Stimulated activated CD4-positive, alpha-beta T cell treated with anti-CD3 and anti-CD28 coated beads, Interleukin-1b, Interleukin-23, amount 100 ng/mL, for 48 hours (primary cell): Measurements from ENCODE around the gene ARHGAP45.
A peak's percentile ranks its signal among the peaks of the same experiment; 100 is the strongest.
"Not testable (repeated sequence)": the region's sequence is repeated elsewhere in the genome, so short reads cannot be mapped to it uniquely, and the experiment has no call there.

Experiments
- DNase-seq: peaks from one replicate; pipeline ENCODE4 v3.0.0-alpha.2; 2020

Gene ARHGAP45

DNA sequence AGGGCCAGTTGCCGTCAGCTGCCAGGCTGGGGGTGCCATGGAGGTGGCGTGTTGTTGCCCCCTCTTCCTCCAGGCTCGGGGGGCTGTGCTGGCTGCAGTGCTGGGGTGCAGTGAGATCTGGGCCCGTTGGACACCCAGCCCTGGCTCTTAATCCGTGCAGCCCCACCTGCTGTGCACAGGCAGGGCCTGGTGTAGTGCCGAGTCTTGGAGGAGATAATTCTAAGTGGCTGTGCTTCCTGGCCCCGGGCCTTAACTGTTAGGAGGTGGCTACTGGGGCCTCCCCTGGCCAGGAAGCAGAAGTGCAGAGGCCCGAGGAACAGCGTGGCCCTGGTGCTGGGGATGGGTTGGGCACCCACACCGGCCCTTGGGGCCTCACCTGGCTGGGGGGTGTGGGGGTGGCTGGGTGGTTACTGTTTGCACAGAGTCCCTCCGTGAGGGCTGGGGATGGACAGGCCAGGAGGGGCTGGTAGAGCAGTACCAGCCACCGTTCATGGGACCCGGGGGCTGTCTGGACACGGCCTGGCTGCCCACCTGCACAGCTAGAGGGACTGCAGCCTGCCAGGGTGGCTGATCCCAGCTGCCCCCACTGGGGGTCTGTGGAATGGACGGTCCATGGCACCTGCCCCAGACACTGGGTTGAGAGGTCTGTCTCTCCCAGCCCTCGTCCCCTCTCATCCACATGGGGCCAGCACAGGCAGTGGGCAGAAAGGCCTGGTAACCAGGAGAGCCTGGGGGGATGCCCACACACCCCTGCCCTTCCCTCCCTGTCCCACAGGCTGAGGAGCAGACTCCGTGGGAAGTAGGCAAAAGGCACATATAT, 40.1 kb downstream of the ARHGAP45 start:
- DNase-seq, result no peak

DNA sequence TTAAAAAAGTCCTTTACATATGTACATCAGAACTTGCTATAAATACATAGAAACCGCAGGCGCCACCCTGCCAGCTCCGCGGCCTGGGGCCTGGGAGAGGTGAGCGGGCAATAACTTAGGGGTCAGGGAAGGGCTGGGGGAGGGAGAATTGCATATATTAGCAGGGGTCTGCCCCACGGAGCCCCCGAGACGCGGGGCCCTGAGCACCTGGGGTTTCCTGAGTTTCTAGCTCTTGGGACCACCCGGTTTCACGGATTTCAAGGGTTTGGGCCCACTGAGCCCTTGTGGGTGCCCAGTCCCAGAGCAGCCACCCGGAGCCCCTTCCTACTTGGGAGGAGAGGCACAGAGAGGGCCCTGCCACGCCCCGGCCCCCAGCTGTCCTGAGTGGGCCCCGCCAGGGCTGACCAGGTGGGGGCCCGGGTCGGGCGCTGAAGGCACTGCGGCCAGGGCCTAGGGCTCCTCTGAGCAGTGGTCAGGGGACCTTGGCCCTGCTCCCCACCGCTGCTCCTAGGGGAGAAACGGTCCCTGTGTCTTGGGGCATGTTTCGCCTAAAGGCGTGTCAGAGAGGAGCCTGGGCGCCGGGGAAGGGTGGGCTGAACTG, 40.8 kb downstream of the ARHGAP45 start:
- DNase-seq, result no peak

DNA sequence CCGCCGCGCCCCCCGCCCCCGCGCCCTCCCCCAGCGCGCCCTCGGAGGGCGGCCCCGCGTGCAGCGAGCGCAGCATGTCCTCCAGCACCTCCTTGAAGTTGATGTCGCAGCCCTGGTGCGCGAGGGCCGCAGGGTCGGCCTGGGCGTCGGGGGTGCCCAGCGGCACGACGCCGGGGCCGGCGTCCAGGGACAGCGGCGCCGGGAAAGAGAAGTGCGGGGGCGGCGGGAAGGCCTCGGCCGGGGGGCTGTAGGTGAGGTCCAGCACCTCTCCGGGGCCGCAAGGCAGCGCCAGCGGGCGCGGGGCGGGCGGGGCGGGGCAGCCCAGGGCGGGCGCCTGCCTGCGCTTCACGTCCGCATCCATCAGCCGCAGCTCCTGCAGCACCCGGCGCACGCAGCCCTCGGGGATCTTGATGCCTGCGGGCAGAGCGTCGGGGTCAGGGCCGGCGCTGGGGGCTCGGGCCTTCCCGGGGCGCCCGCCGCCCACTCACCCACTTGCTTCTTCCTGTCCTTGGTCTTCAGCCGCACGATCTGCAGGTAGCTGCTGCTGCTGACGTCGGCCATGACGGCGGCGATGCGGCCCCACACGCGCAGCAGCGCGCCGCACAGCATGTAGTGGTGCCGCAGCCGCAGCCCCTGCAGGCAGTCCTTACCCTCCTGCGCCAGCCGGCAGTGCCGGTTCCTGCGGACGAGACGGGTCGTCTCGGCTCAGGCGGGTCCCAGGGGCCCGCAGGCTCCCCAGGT, 41.5 kb downstream of the ARHGAP45 start:
- no peak for DNase-seq

DNA sequence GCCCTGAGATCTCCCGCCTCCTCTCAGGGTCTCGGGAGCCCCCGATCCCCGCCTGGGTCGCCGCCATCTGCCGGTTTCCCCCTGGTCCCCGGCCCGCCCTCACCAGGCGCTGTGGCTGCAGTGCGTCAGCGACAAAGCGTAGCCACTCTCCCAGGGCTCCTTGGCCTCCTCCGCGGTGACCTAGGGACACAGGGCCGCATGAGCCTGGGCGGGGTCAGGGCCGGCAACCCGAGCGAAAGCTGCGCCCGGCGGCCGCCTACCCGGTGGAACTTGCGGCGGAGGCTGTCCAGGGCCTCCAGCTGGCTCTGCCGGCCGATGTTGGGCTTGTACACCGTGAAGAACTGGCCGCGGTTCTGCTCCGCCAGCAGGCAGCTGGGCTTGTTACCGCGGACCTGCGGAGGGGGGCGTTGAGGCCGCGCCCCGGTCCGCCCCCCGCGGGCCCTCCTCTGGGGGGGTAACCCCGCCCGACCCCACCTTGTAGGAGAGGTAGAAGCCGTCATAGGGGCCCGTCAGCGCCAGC, 42.1 kb downstream of the ARHGAP45 start:
- no peak for DNase-seq

DNA sequence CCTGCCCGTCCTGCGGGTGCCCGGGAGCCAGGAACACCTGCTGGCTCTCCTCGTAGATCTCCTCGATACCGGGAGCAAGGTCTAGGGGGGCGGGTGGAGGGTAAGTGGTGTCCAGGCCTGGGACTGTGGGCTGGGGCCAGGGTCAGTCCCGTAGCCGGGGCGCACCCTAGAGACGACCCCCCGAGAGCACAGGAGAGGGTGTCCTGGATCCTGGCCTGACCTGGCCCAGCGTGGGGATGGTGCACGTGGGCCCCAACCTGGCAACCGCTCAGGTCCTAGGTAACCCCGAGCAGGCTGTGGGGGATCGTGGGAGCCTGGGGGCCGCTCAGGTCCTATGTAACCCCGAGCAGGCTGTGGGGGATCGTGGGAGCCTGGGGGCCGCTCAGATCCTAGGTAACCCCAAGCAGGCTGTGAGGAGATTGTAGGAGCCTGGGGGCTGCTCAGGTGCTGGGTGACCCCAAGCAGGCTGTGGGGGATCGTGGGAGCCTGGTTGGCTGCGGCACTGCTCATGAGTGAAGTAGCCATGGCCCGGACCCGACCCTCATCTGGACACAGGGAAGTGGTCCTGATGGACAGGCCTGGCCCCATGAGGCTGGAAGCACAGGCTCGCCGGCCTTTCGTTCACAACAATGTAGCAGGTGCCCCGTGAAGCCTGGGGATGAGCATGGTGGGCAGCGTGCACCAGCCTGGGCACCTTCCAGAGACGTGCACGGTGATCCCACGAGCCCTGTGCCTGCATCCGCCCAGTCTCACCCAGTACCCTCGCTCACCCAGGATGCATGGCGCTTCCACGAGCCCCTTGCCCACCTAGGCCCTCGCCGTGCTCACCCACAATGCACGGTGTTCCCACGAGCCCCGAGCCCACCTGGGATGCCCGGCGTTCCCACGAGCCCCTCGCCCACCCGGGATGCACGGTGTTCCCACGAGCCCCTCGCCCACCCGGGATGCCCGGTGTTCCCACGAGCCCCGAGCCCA, 43.0 kb downstream of the ARHGAP45 start:
- DNase-seq, result no peak

DNA sequence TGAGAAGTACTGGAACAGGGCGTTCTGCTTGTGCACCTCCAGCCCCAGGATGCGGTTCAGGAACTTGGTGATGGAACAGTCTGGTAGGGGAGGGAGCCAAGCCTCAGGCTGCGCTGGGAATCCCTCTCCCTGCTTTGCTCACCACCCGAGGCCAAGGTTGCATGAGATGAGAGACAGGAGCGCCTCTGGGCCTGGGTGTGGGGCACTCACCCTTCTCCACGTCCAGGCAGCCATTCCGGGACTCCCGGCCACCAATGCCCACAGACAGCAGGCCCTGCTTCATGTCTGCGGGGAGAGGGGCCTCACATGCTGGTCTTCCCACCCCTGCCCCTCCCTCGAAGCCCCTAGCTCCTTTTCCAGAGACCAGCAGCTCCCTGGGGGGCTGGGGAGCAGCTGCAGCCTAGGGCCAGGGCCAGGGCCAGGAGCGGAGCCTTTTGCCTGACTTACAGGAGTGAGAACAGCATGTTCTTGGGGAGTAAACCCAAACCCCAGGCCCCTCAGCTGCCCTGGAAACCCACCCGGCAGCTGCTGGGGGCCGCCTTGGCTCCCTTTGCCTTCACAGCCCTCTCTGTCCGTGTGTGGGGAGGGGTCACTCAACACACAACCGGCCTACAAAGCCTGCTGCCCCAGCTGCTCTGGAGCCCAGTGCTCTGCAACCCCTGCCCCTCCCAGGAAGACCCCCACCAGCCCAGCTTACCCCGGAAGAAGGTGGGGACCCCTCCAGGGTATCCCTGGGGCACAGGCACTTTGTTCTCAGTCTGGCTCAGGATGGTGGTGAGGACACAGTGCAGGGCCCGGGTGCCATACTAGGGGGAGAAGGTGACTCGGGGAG, 44.1 kb downstream of the ARHGAP45 start:
- DNase-seq, result no peak

DNA sequence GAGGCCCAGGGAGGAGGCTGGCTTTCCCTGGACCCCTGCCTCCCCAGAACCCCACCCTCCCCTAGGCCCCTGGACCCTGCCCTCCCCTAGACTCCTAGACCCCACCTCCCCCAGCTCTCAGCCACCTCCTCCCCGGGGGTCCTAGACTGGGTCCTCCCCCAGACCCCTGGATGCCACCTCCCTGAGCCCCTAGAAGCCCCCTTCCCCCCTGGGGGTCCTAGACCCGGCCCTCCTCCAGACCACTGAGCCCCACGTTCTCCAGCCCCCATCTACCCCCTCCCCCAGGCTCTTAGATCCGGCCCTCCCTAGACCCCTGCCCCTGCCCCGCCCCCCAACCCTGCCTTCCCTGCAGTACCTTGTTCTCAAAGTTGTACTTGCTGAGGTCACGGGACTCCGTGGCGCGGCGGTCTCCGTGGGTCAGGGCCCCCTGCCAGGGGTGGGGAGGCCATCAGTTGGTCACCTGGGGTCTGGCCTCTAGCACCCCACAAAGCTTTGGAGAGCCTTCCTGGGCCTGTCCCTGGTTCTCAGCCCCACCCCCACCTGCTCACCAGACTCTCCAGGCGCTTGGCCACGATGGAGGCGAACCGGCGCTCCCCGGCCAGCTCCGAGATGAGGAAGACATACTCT, 44.8 kb downstream of the ARHGAP45 start:
- no peak for DNase-seq

DNA sequence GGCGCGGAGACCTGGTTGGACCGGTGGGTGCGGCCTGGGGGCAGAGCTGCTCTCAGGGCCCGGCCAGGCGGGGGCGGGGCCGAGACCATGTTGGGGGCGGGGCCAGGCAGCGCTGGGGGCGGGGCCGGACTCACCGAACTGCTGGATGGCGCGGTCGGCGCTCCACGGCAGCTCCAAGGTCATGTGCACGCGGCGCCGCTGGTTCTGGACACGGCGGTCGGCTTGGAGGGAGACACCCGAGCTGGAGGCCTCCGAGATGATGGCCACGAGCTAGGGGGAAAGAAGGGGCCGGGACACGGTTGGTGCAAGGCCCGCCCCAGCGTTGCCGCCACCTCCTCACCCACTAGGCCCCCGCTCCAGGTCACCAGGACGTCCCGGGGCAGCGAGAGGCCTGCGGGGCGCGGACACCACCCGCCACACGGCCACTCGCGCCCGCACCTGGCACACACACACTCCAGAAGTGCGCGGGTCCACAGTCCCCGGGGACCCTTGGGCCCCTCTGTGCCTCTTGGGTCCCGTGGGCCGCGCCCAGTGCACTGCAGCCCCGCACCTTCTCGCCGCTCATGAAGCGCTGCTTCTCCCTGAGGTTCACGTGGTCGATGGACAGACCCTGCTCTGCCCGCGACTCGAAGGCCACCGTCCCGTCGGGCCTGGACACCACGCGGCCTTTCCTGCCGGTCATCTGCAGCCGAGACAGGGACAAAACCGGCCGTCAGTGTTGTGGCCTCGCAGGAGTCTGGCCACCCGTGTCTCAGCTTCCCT, 45.5 kb downstream of the ARHGAP45 start:
- DNase-seq, result no peak

DNA sequence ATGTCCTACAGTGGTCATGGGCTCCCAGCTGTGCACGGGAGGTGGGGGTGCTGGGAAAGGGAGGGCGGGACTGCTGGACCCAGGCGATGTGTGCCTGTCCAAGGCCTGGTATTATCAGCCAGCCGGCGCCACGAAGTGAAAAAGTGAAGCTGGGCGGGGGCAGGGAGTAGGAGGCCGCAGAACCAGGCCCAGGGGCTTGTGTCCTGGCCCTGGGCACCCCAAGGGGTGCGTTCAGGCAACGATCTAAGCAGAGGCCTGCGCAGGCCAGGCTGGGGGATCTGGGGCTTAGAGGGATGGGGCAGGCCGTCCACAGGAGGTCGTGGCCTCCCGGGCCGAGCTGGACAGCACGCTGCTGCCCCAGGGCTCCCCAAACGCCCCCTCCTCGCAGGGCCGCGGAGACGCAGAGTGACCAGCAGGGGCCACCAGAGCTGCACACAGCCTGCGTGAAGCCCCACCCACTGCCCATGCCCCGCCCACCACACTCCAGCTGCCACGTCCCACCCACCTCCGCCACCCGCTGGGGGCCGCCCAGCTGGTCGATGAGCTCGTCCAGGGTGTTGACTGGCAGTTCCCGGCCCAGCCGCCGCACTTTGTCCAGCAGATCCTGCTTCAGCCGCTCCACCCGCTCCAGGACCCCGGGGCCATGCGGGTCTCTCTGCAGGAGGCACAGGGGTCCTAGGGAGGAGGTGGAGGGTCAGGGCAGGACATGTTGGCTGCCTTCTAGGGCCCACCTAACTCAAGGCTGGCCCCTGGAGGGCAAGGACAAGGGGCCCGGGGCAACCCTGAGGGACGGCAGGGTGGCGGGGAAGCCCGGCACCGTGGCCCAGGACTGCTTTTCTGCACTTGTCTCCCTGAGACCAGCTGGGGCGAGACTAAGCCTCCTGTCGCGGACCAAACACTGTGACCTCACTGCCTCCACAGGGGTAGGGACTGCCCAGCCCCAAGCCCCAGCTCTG, 46.3 kb downstream of the ARHGAP45 start:
- DNase-seq, result peak; percentile 81

DNA sequence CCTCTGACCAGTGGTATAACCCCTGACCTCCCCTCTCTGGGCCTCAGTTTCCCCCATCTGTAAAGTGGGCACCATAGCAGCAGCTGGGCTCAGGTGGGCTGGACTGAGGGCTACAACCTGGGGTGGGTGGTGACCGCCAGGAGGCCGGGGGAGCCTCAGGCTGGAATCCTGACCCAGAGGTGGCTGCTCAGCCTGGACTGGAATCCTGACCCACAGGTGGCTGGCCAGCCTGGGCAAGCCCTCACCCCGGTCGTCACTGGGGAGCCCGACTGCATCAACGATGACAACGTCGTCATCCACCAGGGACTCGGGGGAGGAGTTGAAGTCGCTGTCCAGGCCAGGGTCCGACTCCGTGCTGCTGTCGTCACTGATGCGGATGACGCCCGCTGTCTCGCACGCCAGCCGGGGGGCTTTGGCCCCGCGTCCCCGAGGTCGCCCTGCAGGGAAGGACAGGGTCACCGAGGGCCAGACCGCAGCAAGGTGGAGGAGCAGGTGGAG, 47.1 kb downstream of the ARHGAP45 start:
- DNase-seq, result no peak

DNA sequence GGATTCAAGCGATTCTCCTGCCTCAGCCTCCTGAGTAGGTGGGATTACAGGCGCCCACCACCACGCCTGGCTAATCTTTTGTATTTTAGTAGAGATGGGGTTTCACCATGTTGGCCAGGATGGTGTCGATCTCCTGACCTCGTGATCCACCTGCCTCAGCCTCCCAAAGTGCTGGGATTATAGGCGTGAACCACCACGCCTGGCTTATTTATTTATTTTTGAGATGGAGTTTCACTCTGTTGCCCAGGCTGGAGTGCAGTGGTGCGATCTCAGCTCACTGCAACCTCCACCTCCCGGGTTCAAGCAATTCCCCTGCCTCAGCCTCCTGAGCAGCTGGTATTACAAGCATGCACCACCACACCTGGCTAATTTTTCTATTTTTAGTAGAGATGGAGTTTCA, 47.8 kb downstream of the ARHGAP45 start:
- not testable (repeated sequence) for DNase-seq

DNA sequence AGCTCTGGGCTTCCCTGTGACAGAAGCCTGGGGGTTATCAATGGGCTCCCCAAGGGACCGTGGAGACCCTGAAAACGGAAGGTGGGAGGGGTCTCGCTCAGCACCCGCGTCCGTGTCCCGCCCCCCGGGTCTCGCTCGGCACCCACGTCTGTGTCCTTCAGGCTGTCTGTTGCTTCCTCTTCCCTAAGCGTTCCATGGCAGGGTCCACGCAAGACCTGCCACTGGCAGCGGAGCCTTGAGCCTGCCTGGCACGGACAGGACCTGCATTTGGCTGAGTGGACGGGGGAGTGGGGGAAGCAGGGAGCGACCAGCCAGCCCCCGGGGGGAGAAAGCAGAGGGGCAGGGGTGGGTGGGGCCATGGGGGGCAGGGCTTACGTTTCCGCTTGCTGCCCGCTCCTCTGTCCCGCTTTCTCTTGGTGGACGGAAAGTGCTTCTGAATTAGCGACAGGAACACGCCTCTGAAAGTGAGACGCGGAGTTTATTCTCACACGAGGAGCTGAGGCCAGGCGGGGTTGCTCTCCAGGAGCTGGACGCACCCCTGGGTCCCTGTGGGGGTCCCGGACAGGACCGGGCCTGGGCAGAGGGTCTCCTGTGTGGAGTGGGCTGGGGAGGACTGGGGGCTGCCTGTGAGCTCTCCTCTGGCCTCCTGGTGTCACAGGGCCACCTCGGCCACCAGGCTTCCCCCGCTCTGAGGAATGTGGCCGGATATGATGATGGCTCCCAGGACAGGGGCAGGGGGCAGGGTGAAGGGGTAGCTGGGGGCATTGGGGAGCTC, 48.9 kb downstream of the ARHGAP45 start:
- DNase-seq, result no peak

DNA sequence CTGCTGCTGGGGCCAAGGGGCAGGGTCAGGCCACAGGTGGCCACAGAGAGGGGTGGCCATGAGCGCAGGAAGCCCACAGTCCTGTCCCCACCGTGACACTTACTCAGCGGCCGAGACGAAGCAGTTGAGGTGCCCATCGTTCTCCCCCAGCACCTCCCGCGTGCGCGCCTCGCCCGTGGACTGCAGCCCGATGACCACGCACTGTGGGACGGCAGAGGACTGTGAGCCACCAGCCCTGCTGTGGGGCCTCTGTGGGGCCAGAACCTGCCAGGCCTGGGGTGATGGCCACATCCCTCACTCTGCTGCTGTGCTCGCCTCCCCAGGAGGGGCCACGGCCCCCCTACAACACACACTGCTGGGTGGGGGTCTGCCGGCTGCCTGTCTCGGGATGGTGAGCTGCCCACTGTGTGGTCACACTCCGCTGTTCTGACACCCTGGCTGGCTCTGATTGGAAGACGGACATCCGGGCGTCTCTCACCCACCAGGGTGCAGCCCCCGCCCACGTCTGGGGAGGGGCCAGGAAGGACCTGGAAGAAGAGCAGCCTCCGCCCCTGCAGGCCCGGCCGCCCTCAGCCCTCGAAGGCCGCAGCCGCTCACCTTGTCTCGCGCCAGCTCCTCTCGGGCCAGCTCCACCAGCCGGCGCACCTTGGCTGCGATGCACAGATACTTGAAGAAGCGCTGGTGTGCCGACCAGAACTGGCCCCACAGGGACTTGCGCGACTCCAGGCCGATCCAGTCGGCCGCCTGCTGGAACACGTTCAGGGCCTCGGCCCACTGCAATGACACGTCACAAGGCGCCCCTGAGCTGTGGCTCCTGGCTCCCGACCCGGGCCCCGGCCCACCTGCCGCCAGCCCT, 50.0 kb downstream of the ARHGAP45 start:
- no peak for DNase-seq

DNA sequence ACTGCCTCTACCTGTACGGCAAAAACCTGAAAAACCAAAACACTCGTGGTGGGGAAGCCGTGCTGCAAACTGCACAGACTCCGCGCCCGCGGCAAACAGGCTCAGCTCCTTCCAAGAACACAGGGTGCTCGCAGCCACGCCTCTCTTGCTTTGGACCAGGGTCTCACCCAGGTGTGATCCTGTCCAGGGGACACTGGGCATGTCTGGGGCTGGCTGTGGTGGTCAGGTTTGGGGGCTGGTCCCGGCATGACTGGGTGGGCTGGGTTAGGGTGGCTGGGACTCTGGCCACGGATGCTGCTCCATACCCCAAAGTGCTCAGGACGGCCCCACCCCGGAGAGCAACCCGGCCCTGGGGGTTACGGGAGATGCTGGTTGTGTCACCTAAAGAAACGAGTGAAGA, 50.7 kb downstream of the ARHGAP45 start:
- no peak for DNase-seq

DNA sequence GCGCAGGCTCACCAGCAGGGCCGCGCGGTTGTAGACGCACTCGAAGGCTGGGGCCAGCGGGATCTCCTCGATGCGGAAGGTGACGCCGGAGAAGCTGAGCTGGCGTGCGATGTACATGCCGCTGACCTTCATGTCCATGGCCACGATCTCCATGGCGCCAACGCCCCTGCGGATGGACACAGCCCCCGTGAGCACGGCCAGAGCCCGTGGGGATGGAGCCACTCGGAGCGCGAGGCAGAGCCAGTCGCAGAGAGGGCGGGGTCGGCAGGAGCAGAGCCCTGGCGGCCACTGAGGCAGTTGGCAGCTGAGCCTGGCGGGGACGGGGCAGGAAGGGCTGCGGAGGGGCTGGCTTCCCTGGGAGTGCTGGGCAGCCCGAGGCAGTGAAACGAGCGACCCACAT, 52.0 kb downstream of the ARHGAP45 start:
- DNase-seq, result no peak

DNA sequence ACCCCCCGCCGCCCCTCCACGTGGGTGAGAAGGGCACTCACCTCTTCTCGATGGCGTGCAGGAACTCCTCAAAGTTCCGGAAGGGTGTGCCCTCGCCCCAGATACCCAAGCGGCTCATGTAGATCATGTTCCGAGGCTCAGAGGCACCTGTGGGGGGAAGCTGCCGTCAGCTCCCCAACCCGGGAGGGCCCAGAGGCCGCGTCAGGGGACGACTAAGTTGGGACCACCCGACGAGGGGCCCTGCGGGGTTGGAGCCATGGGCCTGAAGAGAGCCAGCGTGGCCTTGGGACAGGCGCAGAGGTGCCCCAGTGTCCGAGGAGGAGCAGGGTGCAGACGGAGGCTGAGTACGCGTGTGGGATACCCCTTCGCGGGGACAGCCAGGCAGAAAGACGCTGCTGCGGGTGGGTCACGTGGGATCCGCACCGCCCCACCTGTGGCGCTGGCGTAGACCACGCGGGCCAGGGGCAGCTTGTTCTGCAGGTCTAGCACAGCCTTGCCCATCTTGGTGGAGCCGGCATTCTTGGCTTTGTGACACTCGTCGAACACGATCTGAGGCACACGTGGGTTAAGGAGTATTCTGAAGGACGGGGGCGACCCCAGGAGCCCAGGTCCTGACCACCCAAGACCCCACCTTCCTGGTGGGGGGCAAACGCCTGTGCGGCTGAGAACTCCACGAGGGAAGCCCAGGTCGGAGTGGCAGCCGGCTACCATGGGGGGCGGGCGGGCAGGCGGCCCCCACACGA, 52.7 kb downstream of the ARHGAP45 start:
- no peak for DNase-seq
